NCI-H128 (cell line): ENCODE measurements around the gene ZNF607.
A peak's percentile ranks its signal among the peaks of the same experiment; 100 is the strongest.
"Not testable (repeated sequence)": the region's sequence is repeated elsewhere in the genome, so short reads cannot be mapped to it uniquely, and the experiment has no call there.

Experiments used
- DNase-seq: peaks from one replicate; lab custom pipeline; 2025; ENCODE audit not compliant: unreplicated experiment; lab: John Stamatoyannopoulos, UW

Gene ZNF607

DNA sequence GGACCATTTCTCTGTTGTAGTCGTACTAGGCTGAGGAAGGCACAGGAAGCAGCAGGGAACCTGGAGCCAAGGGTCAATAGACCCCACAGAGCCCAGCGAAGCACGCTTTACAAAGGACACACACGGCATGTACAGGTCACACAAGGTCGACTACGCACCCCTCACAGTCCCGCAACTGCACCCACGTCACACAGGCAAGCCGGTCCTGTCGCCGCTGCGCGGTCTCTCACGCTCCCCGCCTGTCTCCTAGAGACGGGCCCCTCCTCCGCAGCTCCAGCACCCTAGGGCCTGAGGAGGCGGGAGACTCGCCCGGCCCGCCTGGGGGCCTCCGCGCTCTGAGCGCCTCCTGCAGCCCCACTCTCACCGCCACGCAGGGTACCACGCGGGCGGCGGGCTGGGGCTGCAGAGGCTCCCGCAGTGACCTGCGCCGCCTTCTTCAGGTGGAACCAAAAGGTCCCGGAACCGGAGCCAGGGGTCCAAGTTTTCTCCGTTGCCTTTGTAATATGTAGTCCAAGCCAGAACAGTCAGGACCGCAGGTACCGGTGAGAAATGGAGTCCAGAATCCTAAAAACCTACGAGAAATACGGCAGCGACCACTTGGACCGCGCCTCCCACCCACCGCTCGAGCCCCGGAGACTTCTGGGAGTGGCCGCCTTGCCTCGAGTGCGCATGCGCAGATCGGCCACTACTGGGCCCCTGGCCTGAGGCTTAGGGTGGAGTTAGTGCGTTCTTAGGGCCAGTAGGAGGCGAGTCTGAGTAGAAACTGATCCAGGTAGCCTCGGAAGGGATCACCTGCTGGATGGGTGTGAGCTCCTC is at the start of gene ZNF607:
TSS of gene ZNF607 (minus strand) at position 651 of the 816 bp plus-strand sequence. CDS start 8,143 bp downstream, outside the sequence.
- peak; percentile 90 for DNase-seq

DNA sequence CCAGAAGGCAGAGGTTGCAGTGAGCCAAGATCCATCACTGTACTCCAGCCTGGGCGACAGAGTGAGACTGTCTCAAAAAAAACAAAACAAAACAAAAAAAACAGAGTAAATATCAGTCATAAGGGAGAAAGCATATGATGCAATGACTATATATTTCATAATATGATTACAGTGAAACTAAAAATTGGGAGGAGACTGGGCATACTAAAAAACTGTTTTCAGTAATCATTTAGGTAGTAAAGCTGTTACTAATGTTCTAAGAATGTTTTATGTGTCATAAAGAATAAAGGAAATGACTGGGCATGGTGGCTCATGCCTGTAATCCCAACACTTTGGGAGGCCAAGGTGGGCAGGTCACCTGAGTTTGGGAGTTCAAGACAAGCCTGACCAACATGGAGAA is 43.9 kb upstream of the ZNF607 start:
- DNase-seq, result no peak

DNA sequence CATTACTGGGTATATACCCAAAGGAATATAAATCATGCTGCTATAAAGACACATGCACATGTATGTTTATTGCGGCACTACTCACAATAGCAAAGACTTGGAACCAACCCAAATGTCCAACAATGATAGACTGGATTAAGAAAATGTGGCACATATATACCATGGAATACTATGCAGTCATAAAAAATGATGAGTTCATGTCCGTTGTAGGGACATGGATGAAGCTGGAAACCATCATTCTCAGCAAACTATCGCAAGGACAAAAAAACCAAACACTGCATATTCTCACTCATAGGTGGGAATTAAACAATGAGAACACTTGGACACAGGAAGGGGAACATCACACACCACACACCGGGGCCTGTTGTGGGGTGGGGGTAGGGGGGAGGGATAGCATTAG is 38.1 kb upstream of the ZNF607 start:
- not testable (repeated sequence) for DNase-seq

DNA sequence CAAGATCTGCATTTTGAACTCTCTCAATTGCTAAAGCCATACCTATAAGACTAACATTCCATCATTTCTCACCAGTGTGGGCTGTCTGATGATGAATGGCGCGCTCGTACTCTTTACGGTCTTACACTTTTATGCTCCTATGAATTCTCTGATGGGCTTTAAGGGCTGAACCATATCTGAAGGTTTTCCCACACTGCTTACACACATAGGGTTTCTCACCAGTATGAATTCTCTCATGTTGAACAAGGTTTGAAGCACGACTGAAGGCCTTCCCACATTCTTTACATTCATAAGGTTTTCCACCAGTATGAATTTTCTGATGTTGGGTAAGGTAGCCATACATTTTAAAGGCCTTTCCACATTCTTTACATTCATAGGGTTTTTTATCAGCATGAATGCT is 18.8 kb upstream of the ZNF607 start:
- no peak for DNase-seq

DNA sequence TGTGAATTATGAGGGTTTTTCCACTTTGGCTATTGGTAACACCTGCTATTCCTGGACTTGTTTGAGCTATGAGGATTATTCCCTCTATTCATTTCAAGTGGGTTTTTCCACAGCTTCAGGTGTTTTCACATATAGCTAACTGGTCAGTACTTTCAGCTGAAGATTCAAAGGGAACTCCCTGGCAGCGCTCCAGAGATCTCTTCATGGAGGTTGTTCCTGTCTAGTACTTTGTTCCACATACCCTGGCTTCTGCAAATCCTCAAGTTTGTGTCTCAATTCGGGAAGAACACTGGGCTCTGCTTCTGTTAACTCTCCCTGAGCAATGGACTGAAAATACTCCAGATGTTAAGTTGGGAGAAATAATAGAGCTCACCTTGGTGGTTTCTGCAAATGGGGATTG is 5.6 kb upstream of the ZNF607 start:
- no peak for DNase-seq

DNA sequence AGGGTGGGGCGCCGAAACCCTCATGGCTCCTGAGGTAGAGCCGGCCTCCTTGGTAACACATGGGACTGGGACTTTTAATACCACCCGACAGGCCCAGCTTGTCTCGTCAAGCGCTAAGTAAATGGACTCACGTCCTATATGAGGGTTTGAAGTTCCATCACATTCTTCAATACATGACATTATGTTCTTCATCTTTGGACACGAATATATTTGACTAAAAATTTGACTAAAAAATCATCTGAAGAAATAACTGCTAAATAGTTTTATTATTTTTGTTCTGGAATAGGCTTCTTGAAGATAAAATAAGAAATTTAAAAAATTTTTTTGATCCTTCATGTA is 335 bp upstream of the ZNF607 start:
- no peak for DNase-seq

DNA sequence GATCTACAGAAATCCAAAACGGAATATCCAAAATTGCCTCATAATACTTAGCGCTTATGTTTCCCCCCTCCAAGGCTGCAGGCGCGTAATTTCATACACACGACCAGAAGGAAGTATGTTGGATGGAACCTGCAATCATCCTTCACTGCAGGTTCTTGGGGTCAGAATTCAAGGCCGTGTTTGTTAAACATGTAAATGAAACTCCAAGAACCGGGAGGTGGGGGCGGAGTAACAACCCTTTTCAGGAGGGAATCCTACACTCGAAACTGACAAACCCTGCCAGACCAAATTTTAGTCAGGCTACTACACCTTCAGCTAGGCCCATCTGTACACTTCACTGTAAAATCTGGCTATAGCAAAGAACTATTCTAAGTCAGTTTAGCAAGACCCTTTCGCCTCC is 1.3 kb downstream of the ZNF607 start:
- no peak for DNase-seq

DNA sequence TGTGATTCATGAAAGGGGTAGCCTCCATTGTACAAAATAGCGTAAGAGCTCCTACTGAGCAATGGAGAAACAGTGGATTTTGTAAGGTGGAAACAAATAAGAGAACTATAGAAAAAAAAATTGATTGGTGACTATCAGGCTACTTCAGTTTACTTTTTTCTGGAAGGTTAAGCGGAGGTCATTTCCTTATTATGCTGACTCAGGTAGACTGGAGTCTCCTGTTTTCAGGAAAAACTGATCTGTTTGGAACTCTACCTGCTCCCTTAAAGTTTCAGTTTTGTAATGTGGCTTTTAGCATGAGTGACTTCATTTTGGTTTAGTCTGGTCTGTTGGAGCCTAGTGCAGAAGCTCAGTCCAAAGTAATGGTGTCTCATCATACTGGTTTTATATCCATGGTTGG is 3.4 kb downstream of the ZNF607 start:
- DNase-seq, result no peak

DNA sequence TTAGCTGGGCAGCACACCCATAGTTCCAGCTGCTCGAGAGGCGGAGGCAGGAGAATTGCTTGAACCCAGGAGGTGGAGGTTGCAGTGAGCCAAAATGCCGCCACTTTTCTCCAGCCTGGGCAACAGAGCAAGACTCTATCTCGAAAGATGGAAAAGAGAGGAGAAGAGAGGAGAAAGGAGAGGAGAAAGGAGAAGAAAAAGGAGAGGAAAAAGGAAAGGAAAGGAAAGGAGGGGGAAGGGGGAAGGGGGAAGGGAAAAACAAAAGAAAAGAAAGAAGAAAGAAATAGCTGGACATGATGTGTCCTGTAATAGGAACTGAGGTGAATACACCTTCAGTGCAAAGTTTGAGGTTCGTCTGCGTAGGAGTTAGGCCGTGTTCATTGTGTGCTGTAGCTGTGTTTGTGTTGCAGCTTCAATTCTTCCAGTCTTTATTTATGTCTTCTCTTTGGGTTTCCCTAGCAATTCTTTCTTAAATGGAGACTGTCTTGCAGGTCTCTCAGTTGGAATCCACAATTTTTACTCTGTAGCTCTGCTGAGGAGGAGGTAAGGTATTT is 13.4 kb downstream of the ZNF607 start:
- no peak for DNase-seq

DNA sequence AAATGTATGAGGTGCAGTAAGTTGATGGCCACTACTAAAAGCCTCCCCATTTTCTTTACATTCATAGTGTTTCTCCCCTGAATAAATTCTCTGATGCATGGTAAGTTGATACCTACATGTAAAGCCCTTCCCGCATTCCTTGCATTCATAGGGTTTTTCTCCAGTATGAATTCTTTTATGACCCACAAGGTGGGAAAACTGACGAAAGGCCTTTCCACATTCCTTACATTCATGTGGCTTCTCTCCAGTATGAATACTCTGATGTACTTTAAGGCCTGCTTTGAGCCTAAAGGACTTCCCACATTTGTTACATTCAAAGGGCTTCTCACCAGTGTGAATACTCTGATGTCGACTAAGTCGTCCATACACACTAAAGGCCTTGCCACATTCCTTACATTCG is 20.5 kb downstream of the ZNF607 start:
- DNase-seq, result no peak

DNA sequence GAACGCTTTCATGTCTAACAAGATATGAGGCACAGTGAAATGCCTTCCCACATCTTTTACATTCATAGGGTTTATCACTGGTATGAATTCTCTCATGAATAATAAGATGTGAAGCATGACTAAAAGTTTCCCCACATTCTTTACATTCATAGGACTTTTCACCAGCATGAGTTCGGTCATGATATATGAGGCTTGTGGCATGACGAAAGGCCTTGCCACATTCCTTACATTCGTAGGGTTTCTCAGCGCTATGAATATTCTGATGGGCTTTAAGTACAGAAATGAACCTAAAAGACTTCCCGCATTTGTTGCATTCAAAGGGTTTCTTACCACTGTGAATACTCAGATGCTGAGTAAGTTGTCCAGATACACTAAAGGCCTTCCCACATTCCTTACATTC is 21.3 kb downstream of the ZNF607 start:
- no peak for DNase-seq

DNA sequence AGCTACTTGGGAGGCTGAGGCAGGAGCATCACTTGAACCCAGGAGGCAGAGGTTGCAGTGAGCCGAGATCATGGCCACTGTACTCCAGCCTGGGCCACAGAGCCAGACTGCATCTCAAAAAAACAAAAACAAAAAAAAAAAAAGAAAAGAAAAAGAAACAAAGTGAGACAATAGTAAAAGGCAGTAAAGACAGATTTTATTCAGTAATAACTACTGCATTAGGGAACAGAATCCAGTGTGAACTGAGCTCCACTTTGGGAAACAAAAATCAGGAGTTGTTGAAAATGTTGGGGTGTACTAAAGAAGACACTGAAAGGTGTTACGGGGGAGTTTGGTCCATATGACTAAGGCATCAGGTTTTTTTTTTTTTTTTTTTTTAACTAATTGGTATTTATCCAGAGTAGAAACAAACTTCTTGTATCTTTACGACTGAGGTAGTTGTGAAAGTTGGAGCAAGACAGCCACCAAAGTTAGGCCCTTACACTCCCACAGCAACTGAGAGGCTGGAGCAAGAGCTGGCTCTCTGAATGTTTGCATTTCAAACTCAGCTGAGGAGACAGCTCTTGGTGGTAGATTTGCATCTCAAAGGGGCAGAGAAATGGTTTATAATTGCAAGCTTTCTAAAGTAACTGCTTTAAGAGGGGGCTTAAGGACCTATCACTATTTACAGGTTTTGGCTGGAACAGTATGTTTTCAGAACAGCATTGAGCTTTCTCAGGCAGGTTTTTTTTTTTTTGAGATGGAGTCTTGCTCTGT is 24.2 kb downstream of the ZNF607 start:
- no peak for DNase-seq

DNA sequence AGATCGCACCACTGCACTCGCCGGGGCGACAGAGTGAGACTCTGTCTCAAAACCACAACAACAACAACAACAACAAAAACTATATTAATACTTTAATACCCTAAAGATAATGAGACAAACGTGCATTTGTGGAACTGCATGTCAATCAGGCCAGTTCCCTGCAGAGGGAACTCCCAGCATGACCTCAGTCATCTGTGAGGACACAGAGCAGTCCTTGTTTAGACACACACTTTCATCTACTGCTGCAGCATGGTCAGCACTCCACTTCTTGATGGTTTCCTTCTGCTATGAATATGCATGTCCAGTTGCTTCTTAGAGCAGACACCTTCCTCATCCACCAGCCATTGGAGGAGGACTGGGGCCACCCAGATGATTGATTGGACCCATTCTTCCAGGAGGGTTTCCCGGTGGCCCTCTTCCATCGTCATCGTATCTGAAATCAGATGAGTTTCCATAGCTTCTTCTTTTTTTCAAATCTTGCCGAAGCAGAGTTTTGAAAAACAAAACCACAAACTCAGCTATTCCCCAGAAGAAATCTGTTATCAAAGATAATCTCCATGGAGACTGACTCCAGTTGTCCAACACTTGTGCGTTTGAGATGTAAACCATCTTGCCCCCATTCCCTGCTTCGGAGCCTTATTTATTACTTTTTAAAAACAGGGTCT is 26.5 kb downstream of the ZNF607 start:
- no peak for DNase-seq

DNA sequence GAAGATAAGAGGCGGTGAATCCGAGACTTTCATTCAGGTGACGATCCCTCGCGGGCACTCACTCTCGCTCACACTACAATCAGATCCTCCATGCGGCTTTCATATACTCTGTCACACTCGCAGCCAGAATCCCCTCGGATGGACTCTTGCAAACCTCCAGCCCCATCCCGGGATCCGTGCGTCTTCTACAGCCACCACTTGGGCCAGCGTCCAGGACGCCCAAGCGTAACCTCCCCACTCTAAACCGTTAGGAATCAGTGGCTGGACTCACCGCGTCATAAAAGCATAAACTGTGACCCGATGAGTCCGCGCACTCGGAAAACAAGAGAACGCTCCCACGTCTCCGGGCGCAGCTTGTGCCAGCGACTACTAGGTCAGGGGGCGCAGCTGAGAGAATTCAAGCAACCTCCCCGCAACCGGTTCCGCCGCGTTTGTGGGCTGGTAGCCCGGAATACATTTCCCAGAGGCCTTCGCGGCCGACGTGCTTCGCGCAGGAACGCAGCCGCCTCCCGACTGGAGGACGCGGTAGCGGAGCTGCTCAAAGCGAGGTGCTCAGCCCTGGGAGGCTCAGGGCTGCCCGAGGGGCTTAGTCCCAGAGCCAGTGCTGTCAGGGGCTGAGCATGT is 27.6 kb downstream of the ZNF607 start:
- peak; percentile 67 for DNase-seq

DNA sequence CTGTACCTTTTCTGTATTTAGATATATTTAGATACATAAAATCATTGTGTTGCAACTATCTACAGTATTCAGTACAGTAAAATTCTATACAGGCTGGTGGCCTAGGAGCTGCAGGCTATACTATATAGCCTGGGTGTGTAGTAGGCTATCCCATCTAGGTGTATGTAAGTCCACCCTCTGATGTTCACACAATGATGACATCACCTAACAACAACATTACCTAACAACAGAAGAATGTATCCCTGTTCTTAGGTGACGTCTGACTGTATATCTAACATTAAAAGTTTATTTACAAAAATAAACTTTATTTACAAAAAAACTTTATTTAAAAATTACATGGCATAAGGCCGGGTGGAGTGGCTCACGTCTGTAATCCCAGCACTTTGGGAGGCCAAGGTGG is 36.0 kb downstream of the ZNF607 start:
- DNase-seq, result no peak

DNA sequence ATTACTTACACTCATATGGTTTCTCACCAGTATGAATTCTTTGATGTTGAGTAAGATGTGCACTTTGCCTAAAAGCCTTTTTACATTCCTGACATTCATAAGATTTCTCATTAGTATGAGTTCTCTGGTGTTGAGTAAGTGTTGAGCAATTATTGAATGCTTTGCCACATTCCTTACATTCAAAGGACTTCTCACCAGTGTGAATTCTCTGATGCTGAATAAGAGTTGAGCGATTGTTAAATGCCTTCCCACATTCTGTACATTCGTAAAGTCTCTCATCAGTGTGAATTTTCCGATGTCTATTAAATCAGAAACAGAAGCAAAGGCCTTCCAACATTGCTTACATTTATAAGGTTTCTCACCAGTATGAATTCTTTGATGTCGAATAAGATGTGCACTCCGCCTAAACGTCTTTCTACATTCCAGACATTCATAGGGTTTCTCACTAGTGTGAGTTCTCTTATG is 50.1 kb downstream of the ZNF607 start:
- DNase-seq, result no peak

DNA sequence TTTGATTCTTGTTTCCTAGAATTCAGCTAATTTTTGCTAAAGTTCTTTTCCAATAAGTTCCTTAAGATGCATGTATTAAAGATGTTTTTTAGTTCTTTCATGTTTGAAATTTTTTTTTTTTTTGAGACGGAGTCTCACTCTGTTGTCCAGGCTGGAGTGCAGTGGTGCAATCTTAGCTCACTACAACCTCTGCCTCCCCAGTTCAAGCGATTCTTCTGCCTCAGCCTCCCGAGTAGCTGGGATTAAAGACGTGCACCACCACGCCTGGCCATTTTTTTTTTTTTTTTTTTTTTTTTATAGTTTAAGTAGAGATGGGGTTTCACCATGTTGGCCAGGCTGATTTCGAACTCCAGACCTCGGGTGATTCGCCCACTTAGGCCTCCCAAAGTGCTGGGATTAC is 62.4 kb downstream of the ZNF607 start:
- not testable (repeated sequence) for DNase-seq

DNA sequence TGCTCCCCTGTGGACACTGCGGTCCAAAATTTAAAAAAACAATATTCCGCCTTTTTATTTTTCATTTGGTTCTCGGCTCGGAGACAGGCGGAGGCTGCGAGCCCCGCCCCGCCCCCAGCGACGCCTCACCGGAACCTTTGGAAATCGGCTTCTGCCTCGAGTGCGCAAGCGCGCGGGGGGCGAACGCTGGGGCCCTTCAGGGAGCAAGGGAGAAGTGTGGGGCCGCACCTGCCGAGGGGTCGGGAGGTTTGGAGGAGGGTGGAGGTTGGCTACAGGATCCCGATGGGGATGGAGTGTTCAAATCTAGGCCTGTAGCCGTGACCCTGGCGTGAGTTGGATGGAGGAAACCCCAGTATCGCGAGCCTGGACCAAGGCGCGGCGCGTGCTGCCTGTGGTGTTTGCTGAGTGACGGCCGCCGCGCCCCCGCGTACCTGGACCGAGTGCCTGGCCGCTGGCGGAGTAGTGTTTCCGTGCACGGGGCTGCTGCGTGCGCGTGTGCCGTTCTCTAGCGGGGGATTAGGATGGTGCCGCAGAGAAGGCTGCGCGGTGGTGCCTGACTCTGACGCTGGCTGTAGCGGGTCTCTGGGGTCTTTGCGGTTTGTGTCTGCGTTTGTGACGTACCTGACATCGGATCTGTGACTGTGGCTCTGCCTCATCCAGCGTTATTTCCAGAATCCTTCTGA is 63.7 kb downstream of the ZNF607 start:
- DNase-seq, result peak; percentile 81

DNA sequence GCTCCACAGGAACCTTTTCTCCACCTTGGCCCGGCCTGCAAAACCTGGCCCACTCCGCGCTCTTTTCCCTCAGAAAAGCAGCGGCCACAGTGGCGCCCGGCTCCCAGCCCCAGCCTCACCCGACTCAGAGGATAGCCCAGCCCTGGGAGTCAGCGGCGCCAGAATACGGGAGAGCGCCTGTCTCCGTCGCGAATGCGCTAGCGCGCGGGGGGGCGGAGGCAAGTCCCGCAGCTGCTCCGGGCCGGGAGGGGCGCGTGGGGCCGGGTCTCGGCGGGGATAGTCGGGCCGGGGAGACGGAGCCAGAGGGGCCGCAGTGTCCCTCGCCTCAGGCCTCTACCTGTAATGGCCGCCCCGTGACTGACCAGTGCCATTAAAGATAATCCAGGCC is 64.3 kb downstream of the ZNF607 start, which contains the start of gene ZFP30:
TSS of gene ZFP30 (minus strand) at position 165 of the 388 bp plus-strand sequence. CDS start 7,643 bp downstream, outside the sequence.
- peak; percentile 83 for DNase-seq

DNA sequence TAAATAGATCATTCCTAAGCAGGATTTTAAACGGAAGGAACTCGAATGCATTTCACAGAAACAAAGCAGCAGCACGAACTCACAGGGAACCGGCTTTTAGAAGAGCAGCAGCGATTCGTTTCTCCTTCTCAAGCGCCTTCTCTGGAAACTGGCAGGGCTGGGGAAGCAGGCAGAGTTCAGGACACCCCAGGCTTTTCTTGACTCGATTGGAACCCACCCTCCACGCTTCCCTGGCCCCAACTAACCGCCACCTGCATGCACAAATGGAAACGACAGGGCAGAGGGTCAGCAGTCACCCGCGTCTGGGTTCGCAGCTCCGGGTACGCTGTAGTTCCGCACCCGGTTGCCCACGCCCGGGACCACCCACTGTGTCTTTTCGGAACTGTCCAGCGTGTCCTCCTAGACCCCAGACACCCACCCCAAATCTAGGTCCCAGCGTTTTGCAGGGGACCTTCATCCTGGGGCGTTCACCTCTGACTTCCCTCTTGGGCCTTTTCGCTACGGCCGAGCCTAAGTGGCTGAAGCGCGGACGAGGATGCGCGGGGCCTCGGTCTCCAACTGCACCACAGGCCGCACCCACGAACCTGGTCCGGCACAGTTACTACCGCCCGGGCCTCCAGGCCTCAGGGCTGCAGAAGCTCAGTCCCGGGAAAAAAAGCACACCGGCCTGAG is 64.8 kb downstream of the ZNF607 start:
- DNase-seq, result peak; percentile 29
